A673 (cell line): ENCODE data around the gene CDKL5.

Source experiments
- CTCF ChIP-seq: fragments of 300-800, 200-600 bp; sonication (generic); conservative IDR thresholded peaks from 2 replicates; pipeline ENCODE4 v1.5.1; 2017; ENCODE audit warnings: low read depth, mild to moderate bottlenecking, antibody characterized with exemption, low read length, moderate library complexity, mixed read lengths
- EZH2 ChIP-seq: fragments of 200-600 bp; sonication (generic); IDR thresholded peaks from 2 replicates; pipeline ENCODE4 v1.6.1; 2017; ENCODE audit warnings: borderline replicate concordance, low read depth, mild to moderate bottlenecking, mixed read lengths, antibody characterized with exemption, low read length; ENCODE audit not compliant: poor library complexity, severe bottlenecking

GRCh38 chrX:18591834-18592233 lies 166.4 kb downstream of the CDKL5 start:
- TF ChIP-seq CTCF (no peak), EZH2 (no peak)
